ENCODE measurements around the gene JAK1.
A peak's percentile ranks its signal among the peaks of the same experiment; 100 is the strongest.
"Not testable (repeated sequence)": the region's sequence is repeated elsewhere in the genome, so short reads cannot be mapped to it uniquely, and the experiment has no call there.

JAK1 gene

DNA sequence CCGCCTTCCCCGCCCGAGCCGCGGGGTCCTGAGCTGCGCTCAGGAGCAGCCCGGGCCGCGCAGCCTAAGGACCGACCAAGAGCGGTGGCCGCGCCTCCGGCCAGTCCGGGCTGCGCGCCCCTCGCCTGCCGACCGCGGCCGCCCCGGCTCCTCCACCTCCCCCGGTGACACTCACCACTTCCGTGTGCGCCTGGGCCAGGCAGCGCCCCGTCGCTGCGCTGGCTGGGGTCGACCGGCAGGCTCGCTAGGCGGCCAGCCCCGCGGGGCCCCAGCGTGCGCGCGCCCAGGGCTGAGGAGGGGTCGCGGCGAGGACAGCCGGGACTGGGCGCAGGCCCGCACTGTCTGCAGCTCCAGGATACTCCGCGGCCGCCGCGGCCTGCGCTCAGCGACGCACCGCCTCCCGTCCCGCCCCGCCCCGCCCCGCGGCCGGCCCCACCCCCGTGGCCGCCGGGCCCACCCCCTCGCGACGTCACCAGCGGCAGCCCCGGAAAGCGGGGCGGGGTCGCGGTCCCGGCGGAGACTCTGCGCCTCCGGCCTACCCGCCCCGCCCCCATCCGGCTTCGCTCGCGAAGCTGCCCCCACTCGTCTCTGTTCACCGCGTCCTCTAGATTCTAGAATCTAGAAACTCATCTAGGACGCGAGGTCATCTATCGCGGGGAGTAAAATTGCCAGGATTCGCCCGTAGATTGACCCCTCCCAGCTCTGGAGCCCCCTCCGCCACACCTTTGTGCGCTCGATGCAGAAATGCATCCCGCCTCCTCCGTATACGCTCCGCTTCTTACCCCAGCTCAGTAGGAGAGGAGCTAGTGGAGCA lies at the start of gene JAK1:
Gene JAK1 (minus strand): TSS at position 392 of the 814 bp plus-strand sequence. CDS start 80,285 bp downstream, outside the sequence.
- DNase-seq = peak; percentile 93

GRCh38 chr1:65014321-65014720 lies 48.0 kb upstream of the JAK1 start:
- DNase-seq = no peak

- no peak for DNase-seq
Observed at GRCh38 chr1:65011983-65012382, 45.6 kb upstream of the JAK1 start.

DNA sequence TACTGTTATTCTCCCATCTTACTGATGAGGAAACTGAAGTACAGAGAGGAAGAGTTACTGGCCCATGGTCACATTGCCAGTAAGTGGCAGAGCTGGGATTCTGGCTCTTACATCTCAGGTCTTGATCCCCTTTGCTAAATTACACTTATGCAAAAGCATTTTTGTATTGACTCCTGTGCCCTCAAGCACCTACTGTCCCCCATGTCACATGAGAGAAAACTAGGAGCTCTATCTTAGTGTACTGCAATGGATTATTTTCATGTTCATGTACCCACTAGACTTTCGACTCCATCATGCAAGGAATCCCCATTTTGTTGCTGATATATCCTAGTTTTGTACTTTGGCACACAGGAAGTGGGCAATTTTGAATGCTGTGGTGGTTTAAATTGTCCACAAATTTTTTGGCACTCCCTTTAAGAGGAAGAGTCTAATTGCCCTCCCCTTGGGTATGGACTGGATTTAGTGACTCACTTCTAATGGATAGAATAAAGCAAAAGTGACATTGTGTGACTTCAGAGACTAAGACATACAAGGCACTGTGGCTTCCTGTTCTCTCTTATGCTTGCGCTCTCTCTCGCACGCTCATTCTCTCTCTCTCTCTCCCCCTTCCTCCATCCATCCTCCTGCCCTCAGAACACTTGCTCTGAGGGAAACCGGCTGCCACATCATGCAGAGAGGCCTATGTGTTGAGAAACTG lies 43.5 kb upstream of the JAK1 start:
- no peak for DNase-seq

- no peak for DNase-seq
Observed at GRCh38 chr1:65009176-65009575, 42.8 kb upstream of the JAK1 start.

GRCh38 chr1:65006806-65007205 lies 40.5 kb upstream of the JAK1 start:
- no peak for DNase-seq

DNA sequence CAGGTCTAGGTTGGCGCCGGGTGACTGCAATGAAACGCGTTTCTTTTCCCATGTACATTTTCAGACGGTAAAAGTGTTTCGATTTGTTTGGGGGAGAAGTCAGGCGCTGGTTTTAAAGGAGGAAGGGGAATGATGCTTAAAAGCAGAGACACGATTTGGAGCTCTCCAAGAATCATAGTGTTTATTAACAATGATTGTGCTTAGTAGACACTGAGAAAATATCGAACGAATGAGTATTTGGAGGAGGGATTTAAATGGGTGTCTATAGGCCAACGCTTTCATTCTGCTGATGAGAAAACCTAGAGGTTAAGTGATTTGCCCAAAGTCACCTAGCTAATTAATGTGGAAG lies 36.9 kb upstream of the JAK1 start:
- DNase-seq = no peak

DNA sequence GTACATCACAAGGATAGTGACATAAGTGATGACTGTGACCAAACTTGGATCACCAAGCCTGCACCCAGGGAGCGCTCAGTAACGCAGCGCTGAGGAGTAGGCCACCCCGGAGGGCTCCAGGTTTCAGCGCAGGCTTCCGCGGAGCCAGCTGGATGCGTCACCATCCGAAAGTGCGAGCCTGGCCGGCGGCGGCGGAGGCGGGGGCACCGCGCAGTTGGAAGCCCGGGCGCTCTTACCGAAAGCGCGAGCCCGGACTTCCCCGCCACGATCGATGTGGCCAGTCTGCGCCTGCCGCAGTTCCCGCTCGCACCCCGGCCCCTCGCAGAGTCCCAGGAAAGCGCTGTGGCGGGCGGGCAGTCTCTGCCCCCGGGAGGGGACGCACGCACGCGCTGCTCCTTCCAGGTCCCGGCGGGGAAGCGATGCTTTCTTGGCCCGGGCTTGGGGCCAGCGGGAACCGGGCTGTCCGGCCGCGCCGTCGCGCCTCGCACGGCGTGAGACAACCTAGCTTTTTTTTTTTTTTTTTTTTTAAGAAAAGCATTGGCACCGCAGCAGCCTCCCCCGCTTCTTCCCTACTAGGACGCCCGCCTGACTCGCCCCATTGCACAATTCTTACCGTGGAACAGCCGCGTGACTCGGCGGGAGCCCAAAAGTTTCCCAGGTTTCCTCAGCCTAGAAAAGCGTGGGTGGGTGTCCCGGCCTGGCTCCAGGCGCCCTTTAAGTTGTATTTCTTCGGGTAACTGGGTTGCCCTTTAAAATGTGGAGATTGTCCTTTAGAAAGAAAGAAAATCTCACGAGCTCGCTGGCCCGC lies 36.4 kb upstream of the JAK1 start:
- peak; percentile 78 for DNase-seq

DNA sequence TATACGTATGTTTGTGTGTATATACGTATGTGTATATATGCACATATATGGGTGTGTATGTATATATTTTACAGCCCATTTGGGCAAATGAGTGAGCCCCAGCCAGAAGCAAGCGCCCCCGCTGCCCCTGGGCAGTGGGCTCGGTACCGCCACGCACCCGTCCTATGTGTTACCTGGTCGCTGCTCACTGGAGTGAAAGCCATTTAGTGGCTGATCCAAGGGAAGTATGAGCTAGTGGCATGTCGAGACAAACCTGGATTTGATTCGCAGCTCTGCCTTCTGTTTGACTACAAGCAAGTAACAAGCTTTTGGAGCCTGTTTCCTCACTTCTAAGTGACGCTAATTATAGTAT lies 35.8 kb upstream of the JAK1 start:
- DNase-seq = no peak

GRCh38 chr1:65001231-65001792 lies 35.0 kb upstream of the JAK1 start:
- peak; percentile 80 for DNase-seq

DNA sequence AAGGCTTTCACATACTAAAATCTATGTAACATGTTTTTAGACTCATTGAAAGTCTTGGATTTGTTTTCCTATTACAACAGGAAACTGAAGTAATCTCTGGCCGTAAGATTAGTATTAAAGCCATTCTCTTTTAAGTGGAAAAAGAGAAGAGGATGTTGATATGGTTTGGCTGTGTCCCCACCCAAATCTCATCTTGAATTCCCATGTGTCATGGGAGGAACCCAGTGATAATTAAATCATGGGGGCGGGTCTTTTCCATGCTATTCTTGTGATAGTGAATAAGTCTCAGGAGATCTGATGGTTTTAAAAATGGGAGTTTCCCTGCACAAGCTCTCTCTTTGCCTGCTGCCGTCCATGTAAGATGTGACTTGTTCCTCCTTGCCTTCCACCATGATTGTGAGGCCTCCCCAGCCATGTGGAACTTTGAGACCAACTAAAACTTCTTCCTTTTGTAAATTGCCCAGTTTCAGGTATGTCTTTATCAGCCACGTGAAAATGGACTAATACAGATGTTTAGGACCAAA lies 32.1 kb upstream of the JAK1 start:
- not testable (repeated sequence) for DNase-seq

DNA sequence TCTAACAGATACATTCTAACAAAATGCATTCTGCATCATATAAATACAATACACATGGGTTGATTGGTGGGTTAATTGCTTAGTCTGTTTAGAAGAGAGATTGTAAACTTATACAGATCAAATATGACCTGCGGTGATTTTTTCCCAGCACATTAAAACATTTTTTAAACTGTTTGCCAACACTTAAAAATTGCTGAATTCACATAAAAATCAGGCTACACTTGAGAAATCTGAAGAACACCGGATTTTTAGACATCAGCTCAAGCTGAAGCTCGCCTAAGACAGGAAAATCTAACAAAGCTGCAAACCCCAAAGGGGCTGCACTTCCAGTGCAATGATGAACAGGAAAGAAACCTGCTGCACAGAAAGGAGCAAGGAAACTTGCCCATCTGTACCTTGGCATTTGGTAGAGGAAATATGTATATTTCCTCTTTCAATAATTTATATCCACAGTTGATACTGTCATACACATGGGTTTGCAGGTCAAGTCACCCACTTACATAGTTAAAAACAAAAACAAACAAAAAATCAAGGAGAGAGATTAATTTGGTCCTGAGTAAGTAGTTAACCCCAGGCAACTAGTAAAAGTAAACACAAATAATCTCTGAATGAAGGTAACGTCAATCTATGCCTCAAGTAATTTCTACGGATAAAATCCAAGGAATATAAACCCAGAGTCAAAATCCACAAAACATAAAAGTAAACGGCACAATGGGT lies 30.4 kb upstream of the JAK1 start:
- DNase-seq = no peak

DNA sequence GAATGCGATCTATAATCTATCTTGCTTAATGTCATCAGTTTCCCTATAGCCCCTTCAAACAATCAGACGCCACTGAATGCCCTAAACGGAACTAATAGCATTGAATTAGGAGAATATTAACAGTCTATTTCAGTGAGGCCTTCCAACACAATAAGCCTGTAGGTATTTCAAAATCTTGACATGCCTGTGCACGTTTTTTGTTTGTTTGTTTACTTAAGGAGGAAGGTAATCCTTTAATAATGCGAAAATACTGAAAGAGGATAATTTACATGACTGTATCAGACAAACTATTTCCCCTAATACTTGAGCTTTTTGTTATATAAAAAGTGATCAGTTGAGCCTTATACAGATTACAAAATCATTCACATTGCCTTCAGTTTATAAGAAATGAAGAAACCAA lies 29.0 kb upstream of the JAK1 start:
- DNase-seq = no peak

GRCh38 chr1:64986903-64987871 lies 20.8 kb upstream of the JAK1 start:
- DNase-seq = no peak

DNA sequence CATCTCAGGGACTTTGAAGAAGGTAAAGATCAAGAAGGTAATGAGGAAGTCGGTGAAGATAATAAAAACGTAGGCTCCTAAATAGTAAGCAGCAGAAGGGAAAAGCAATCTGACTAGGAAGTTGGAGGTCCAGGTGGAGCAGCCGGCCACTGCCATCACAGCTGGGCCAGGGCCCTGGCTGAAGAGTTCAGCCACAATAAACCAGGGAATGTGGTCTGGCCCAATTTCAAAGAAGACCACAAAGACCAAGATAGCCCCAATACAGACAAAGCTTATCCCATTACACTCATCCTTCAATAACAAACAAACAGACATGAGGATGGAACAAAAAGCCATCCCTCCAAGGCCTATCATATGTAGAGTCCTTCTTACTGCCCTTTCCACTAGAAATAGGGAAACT lies 18.4 kb upstream of the JAK1 start:
- no peak for DNase-seq

GRCh38 chr1:64984106-64984505 lies 17.8 kb upstream of the JAK1 start:
- no peak for DNase-seq

GRCh38 chr1:64983110-64983509 lies 16.8 kb upstream of the JAK1 start:
- DNase-seq = no peak

DNA sequence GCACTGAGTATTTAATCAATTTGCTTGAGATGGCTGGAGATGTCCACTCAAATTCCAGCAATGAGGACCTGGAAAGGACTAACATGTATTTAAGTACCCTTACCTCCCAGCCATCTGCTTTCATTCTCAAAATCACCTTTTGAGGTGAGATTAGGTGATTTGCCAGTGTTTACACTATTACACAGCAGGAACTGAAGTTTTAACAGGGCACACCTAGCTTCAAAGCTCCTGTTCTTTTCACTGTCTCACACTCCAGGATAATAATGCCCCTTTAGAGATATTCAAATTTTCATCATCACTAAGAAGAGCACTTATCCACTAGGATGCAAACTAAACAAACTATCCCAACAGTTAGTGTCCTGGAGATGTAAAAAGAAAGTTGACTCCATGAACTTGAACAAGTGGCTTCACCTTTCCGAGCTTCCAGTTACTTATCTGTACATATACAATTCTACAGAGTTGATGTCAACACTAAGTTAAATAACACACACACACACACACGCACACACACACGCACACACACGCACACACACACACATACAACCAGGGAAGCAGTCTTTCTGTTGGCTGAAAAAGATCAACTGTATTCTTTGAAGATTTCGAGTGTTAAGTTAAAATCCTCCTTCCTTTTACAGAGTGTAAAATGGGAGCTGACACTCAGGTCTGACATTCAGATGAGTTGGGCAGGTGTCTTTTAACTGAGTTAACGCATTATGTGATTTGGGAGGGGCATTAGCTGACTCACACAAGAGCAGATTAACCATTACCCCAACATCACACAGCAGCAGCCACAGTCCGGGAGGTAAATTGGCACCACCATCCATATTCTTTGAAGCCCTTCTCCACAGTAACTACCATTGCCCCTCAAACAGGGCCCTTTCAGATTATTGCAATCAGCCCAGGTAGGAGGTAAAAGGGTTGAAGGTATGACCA lies 15.5 kb upstream of the JAK1 start:
- DNase-seq = no peak

DNA sequence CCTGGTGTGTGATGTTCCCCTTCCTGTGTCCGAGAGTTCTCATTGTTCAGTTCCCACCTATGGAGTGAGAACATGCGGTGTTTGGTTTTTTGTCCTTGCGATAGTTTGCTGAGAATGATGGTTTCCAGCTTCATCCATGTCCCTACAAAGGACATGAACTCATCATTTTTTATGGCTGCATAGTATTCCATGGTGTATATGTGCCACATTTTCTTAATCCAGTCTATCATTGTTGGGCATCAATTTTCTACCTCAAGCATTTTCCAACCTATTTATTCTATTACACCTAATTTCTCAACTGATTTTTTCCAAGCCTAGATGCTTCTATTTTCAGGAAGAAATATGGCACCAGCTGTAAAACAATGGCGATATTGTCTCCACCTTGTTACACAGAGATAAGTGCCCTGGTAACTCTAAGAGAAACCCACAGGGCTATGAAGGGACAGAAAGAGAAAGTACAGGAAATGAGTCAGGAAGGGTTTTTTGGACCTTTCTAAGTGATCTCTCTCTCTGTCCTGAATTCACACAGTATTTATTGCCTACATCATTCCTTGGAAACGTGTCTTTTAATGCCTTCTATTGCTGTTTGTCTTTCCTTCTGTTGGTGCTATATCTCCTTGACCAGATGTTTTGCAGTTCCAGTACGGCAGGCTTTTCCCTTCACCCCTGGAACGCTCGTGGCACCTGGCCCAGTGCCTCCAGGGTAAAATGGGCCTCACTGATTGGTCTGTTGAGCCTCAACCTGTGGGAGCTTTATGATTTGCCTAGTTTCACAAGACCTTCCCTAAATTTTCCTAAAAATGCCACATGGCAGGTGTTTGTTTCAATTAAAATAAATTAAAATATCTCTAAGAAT lies 14.6 kb upstream of the JAK1 start:
- no peak for DNase-seq

Data from left hindlimb (tissue), 1 donor.